Neural progenitor cell (in vitro differentiated cells): ENCODE results near the gene KRTAP10-4.
"Not testable (repeated sequence)": the region's sequence is repeated elsewhere in the genome, so short reads cannot be mapped to it uniquely, and the experiment has no call there.

Experiments used
- CTCF ChIP-seq: fragments of 200-600 bp; sonication (generic); IDR thresholded peaks from 2 replicates; pipeline ENCODE4 v1.5.1; 2017; ENCODE audit warnings: antibody characterized with exemption, mild to moderate bottlenecking
- EZH2phosphoT487 ChIP-seq: fragments of 200-600 bp; sonication (generic); IDR thresholded peaks from 2 replicates; pipeline ENCODE4 v1.6.1; 2017; ENCODE audit warnings: antibody characterized with exemption

GRCh38 chr21:44573630-44574456, at the start of gene KRTAP10-4:
- not testable (repeated sequence) for TF ChIP-seq CTCF, EZH2phosphoT487
